HCT116 (cell line): ENCODE measurements around the gene GNLY.

Experiments
- CTCF ChIP-seq, 3 experiments: fragments of 200-600 bp in 1 of 3; sonication (generic) in 1 of 3; IDR thresholded peaks in 2 of 3; conservative IDR thresholded peaks in 1 of 3; 2 replicates each; pipeline ENCODE4 v1.5.1; 2012 to 2017; ENCODE audit warnings: low read depth in 2 of 3, low read length in 2 of 3, antibody characterized with exemption in 1 of 3, borderline replicate concordance in 1 of 3, control low read depth in 1 of 3, mild to moderate bottlenecking in 1 of 3, mixed read lengths in 1 of 3, mixed run types in 1 of 3, moderate library complexity in 1 of 3; ENCODE audit not compliant: insufficient read depth in 1 of 3
- POLR2A ChIP-seq: IDR thresholded peaks from 2 replicates; pipeline ENCODE4 v1.7.0; 2011; ENCODE audit warnings: borderline replicate concordance; ENCODE audit not compliant: insufficient read depth, insufficient read length; ENCODE audit errors: extremely low read depth
- RAD21 ChIP-seq: IDR thresholded peaks from 2 replicates; pipeline ENCODE4 v1.6.1; 2012; ENCODE audit warnings: low read depth, mild to moderate bottlenecking
- SRF ChIP-seq: IDR thresholded peaks from 2 replicates; pipeline ENCODE4 v1.6.1; 2012; ENCODE audit warnings: low read depth
- TCF7L2 ChIP-seq: IDR thresholded peaks from 2 replicates; pipeline ENCODE4 v1.7.0; 2011; ENCODE audit warnings: borderline replicate concordance, inconsistent platforms; ENCODE audit not compliant: insufficient read depth, insufficient read length; ENCODE audit errors: extremely low read depth

GRCh38 chr2:85748039-85748734, 54.0 kb downstream of the GNLY start:
- TF ChIP-seq CTCF (IDR thresholded peaks at IDR 0.05 in 2 of 3, conservative IDR thresholded peaks at IDR 0.05 in 1 of 3; ENCODE audit: borderline replicate concordance in 1 of 3, insufficient read depth in 1 of 3, low read depth in 2 of 3, low read length in 2 of 3) (no peak), RAD21 (no peak), POLR2A (no peak), TCF7L2 (no peak), SRF (no peak)
